HUES48 (cell line): ENCODE data around the gene GPR146.

ENCODE experiments used
- H3K27ac ChIP-seq: one replicate; pipeline ENCODE4 v1.7.0; 2013; ENCODE audit warnings: low read depth, low read length, inconsistent platforms
- H3K27me3 ChIP-seq: 2 replicates; pipeline ENCODE4 v1.6.1; 2013; ENCODE audit warnings: mild to moderate bottlenecking, low read length; ENCODE audit not compliant: control insufficient read depth, insufficient read depth
- H3K36me3 ChIP-seq: 2 replicates; pipeline ENCODE4 v1.6.1; 2013; ENCODE audit warnings: low read length; ENCODE audit not compliant: control insufficient read depth, insufficient read depth
- H3K4me1 ChIP-seq: 2 replicates; pipeline ENCODE4 v1.6.1; 2013; ENCODE audit warnings: mild to moderate bottlenecking, low read length; ENCODE audit not compliant: control insufficient read depth, insufficient read depth
- H3K4me3 ChIP-seq: 2 replicates; pipeline ENCODE4 v1.5.1; 2013; ENCODE audit warnings: mild to moderate bottlenecking, low read depth, low read length
- H3K9ac ChIP-seq: 2 replicates; pipeline ENCODE4 v1.6.1; 2013; ENCODE audit warnings: mild to moderate bottlenecking, low read depth, low read length, moderate library complexity
- H3K9me3 ChIP-seq: 2 replicates; pipeline ENCODE4 v1.6.1; 2013; ENCODE audit warnings: low read length; ENCODE audit not compliant: control insufficient read depth, insufficient read depth

The GPR146 gene

DNA sequence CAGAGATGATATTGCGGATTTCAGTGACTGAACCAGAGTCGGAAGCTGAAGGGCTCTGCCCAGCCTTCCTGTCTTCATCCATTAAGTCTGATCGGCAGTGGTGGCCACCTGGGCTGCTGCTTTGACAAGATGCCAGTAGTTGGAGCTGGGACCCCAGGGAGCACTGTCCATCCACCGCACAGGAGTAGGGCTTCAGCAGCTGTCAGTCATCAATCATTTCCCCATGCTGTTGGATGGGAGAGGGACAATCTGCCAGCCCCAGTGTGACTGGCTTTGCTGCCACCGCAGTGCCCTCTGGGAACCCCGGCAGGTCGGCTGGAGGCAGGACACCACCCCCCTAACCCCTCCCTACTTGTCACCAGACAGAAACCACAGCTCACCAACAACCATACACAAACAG lies 23.0 kb upstream of the GPR146 start:
- Histone ChIP-seq H3K4me3 (no peak overlapping the region), H3K9ac (no peak overlapping the region), H3K27me3 (no peaks in the 10 kb centered on the region), H3K4me1 (no peaks in the 10 kb centered on the region), H3K36me3 (peaks cover 9% of the 10 kb centered on the region; the same call in 1 of the 2 replicates), H3K27ac (no peak overlapping the region), H3K9me3 (no peaks in the 10 kb centered on the region)

DNA sequence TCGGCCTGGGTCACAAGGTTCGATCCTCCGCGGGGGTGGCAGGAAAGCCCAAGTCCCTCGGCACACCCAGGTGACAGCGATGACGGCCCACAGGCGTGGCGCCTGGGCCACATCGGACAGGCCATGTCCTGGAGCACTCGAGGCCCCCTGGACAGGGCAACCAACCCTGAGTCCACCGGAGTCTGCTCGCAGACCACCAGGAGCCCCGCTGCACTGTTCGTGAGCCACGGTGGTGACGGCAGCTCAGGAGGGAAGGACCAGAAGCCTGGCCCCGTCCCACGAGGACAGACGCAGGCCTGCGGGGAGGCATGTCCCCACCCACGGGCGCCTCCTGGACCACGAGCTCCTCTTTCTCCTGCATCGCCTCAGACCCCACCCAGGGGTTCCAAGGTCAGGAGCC lies 22.4 kb upstream of the GPR146 start:
- Histone ChIP-seq H3K9me3 (no peaks in the 10 kb centered on the region), H3K27me3 (no peaks in the 10 kb centered on the region), H3K27ac (no peak overlapping the region), H3K4me3 (no peak overlapping the region), H3K9ac (no peak overlapping the region), H3K36me3 (peaks cover 12% of the 10 kb centered on the region; the same call in 1 of the 2 replicates), H3K4me1 (no peaks in the 10 kb centered on the region)

DNA sequence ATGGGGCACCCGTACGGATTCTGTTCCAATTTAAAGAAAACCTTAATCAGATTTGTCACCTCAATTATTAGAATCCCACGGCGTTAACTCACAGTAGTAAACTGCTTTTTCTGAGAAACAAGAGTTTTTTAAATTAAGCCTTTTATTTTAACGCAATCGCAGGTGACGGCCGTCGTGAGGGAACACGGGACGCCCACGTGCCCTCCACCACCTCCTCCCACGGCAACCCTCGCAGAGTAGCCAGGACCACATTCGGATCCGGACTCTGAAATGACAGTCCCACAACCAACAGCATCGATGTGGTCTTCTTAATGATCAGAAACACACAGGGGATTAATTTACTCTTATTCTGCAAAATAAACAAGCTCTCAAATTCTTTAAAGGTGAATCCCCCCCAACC lies 22.0 kb upstream of the GPR146 start:
- Histone ChIP-seq H3K4me1 (no peaks in the 10 kb centered on the region), H3K27me3 (no peaks in the 10 kb centered on the region), H3K9me3 (no peaks in the 10 kb centered on the region), H3K9ac (no peak overlapping the region), H3K36me3 (peaks cover 12% of the 10 kb centered on the region; the same call in 1 of the 2 replicates), H3K27ac (no peak overlapping the region), H3K4me3 (no peak overlapping the region)

DNA sequence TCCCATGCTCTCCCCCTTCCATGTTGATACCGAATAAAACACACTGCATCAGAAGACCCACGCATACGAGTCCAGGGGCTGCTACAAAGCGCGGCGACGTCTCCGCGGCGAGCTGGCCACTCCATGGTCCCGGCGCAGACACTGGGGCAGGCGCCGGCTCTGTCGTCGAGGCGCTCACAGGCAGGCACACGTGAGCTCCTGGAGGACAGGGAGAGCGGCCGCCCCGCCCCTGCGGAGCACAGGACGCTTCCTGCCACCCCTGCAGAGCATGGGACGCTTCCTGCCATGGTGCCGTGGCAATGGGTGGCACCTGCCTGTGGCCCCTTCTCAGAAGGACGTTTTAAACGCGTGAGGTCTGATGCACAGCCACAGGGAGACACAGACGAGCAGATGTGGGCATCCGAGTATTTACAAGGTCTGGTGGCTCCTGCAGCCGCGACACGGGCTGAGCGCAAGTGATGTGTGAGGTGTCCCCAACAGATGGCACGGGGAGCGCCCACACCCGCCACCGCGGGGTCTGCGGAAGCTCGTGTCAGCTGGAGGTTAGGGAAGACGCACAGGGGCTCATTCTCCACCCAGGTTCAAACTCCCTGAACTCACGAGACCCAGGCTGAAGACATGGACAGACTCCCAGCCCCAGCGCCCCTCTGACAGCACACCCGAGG lies 21.4 kb upstream of the GPR146 start:
- no peaks in the 10 kb centered on the region for H3K4me1 ChIP-seq
- no peak overlapping the region for H3K4me3 ChIP-seq
- no peak overlapping the region for H3K27ac ChIP-seq
- no peaks in the 10 kb centered on the region for H3K9me3 ChIP-seq
- H3K27me3 ChIP-seq, result no peaks in the 10 kb centered on the region
- H3K36me3 ChIP-seq, result peaks cover 12% of the 10 kb centered on the region; the same call in 1 of the 2 replicates
- H3K9ac ChIP-seq, result no peak overlapping the region

DNA sequence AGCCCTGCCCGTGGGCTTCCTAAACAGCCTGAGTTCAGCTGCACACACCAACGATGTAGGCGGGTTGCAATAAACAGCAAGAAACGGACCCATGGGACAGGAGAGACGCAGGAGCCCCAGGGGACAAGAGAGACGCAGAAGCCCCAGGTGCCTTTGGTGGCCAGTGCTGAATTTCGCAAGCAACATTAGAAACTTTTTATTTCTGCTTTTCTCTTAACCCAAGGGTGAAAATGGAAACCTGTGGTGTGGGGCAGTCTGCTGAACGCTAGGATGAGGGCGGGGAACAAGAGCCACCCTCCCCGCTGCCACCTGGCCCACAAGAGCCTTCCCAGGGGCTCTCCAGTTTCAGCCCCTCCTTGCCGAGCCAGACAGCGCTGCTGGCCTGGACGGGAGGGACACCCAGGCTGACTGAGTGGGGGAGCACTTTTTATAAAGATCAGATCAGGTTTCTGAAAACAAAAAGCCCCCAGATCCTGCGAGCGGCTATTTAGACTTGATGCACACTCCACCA lies 20.0 kb upstream of the GPR146 start:
- H3K9ac ChIP-seq, result no peak overlapping the region

DNA sequence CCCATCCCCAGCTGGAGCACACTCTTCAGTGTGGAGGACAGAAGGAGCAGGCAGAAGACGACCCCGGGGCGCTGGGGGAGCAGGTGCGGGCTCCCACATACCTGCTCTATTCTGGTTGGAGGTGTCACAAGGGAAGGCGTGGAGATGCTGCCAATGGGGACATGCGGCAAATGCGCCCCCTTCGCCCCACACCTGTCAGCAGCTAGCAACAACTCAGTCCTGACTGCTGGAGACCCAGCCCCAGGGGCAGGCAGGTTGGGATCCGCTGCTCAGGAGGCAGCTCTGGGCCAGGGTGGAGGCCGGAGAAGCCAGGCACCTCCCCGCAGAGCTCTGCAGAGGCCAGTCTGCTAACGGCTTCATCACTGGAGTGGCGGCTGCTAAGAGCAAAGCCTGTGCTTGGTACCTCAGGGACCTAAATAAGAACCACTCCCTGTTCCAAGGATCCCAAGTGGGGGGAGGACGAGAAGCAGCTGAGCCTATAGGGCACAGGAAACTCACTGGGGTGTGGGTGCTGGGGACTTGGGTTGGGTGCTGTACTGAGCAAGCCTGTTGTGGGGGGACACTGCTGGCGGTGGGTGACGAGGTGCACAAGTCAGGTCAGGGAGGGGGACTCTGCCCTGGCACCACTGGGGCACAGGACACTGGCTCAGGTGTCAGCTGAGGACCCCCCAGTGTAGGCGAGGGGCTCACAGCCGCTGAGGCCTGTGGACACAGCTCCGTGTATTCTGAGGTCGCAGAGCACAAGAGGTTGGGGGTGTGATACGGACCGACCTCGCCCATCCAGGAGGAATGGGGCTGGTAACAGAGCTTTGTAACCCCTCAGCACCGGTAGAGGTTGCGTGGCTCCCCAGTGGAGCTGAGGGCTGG lies 19.2 kb upstream of the GPR146 start:
- H3K36me3 ChIP-seq, result peaks cover 12% of the 10 kb centered on the region; the same call in 1 of the 2 replicates
- no peaks in the 10 kb centered on the region for H3K9me3 ChIP-seq
- H3K4me3 ChIP-seq, result no peak overlapping the region
- no peaks in the 10 kb centered on the region for H3K27me3 ChIP-seq
- no peak overlapping the region for H3K9ac ChIP-seq
- no peaks in the 10 kb centered on the region for H3K4me1 ChIP-seq
- H3K27ac ChIP-seq, result no peak overlapping the region

More for the DNA sequence above, 20.0 kb upstream of the GPR146 start:
- no peaks in the 10 kb centered on the region for H3K27me3 ChIP-seq
- H3K9me3 ChIP-seq, result no peaks in the 10 kb centered on the region
- H3K4me1 ChIP-seq, result no peaks in the 10 kb centered on the region
- no peak overlapping the region for H3K27ac ChIP-seq
- peaks cover 12% of the 10 kb centered on the region; the same call in 1 of the 2 replicates for H3K36me3 ChIP-seq
- H3K4me3 ChIP-seq, result no peak overlapping the region

DNA sequence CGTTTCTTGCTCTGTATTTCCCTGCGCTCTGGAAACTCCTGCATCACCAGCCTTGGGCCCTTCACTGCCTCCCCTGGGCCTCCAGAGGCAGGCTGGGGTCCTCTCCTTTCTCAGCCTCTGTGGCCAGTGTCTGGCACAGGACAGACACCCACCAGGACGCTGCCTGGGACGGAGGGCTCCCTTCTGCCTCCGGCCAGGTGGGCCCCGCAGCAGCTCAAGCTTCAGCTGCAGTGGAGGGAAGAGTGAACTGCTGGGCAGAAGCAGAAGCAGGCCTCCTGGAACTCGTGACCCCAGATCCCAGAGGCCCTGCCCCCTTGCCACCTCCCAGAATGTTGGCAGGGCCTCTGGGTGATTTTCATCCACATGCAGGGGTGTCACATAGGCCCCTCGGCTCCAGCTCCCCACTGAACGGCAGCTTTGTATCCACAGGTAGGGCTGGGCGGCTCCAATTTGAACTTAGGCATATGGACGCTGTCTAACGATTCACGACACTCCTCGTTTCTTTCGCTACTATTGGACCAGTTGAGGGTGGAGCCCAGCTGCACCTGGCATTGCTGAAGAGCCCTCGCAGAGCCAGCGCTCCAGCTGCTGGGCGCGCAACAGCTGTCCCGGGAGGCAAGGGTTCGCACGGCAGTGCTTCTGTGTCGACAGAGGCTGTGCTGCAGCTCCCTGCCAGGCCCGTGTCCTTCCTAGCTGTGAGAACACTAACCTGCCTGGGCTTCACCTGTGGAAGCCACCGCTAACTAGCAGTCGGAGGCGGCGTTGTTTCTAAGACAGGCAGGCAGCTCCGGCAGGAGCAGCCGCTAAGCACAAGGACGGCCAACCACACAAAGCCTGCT lies 18.4 kb upstream of the GPR146 start:
- no peak overlapping the region for H3K4me3 ChIP-seq
- no peak overlapping the region for H3K9ac ChIP-seq
- H3K27ac ChIP-seq, result no peak overlapping the region
- H3K9me3 ChIP-seq, result no peaks in the 10 kb centered on the region
- H3K27me3 ChIP-seq, result no peaks in the 10 kb centered on the region
- H3K36me3 ChIP-seq, result peaks cover 12% of the 10 kb centered on the region; the same call in 1 of the 2 replicates
- H3K4me1 ChIP-seq, result no peaks in the 10 kb centered on the region

DNA sequence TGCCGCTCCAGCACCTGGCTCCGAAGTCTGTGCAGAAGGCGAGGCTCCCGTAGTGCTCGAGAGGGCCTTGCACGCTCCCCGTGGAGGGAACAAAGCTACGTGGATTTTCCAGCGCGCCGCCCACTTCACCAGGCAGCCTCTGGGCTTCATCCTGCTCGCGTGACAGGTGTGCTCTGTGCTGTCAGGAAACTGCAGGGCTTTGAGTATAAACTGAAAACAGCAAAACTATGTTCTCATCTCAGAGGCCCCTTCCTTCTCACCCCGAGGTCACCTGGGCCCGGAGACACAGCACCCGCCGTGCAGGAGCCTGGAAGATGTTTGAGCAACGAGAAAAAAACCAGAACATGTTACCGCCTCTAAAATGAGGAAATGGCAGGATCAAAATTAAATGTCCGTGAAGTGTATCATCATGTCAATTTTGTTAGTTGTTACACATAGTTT lies 17.6 kb upstream of the GPR146 start:
- peaks cover 12% of the 10 kb centered on the region; the same call in 1 of the 2 replicates for H3K36me3 ChIP-seq
- no peaks in the 10 kb centered on the region for H3K4me1 ChIP-seq
- H3K4me3 ChIP-seq, result peak overlapping the region; percentile 71; the same call in 1 of the 2 replicates
- no peak overlapping the region for H3K9ac ChIP-seq
- no peaks in the 10 kb centered on the region for H3K27me3 ChIP-seq
- no peak overlapping the region for H3K27ac ChIP-seq
- no peaks in the 10 kb centered on the region for H3K9me3 ChIP-seq

DNA sequence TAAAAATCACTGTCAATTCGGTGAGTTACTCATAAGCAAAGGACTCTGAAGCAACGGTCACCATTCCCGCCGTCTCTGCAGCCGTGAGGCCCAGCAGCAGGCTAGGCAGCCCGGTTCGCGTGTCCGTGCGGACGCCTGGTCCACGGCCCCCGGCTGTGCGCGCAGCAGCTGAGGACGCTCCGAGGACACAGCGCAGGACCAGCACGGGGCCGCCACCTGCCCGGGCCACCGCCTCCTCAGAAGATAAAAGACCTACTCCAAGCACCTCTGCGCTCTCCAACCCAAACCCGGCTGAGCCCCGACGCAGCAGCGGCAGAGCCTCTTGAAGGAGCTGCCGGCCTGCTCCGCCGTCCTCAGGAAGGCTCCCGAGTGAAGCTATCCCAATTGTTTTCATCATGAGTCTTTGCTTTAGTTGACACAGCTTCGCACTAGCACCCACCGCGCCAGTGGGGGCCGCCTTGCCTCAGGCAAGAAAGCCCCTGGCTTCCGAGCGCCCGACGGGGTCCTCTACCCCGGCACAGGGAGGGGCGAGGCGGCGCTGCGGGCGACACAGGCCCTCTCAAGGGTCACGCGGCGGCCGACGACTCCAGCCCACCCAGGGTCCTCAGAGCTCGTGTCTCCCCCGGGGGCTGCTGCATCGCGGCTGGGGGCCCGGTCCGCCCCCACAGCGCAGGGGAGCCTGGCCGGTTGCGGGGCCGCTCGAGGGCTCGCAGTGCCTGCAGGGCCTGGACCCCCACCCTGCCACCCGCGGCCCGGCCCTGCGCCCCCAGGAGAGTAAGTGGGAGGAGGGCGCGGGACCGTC lies 16.9 kb upstream of the GPR146 start:
- no peaks in the 10 kb centered on the region for H3K27me3 ChIP-seq
- peak overlapping the region; percentile 51 for H3K27ac ChIP-seq
- H3K4me1 ChIP-seq, result no peaks in the 10 kb centered on the region
- H3K9me3 ChIP-seq, result no peaks in the 10 kb centered on the region
- peak overlapping the region; percentile 54; the same call in 1 of the 2 replicates for H3K9ac ChIP-seq
- peaks cover 12% of the 10 kb centered on the region; the same call in 1 of the 2 replicates for H3K36me3 ChIP-seq
- peak overlapping the region; percentile 71 for H3K4me3 ChIP-seq
